ENCODE measurements around the gene MRTFB. TPM values are rescaled to one million over a fixed set of nuclear protein-coding genes. Genes with fewer than 3 reads are reported as not detected.

The MRTFB gene
- total RNA-seq, 1 experiment from 2014 or later, result 30.0 TPM

- Mint-ChIP-seq H3K36me3 (ENCODE audit: insufficient read depth, unreplicated experiment) (no peaks in the 10 kb centered on the region), H3K27me3 (ENCODE audit: insufficient read depth, unreplicated experiment) (no peaks in the 10 kb centered on the region), H3K27ac (ENCODE audit: low read depth, unreplicated experiment) (no peak overlapping the region), H3K4me1 (ENCODE audit: insufficient read depth, unreplicated experiment) (peaks cover 25% of the 10 kb centered on the region), H3K9me3 (ENCODE audit: unreplicated experiment) (no peaks in the 10 kb centered on the region), H3K4me3 (ENCODE audit: unreplicated experiment) (no peak overlapping the region)
- intact Hi-C loops (cut with micrococcal nuclease), result no loop called here
- ChIA-PET POLR2A (interaction anchor here (1.1 to 1.2 kb wide), 2 partner anchors 8 to 12 kb away, joined by 3 to 4 read pairs; no protein-coding TSS in a partner anchor), CTCF (interaction anchor here (0.7 to 0.9 kb wide), 4 partner anchors 22 to 189 kb away, joined by 3 to 4 read pairs (median 4); partner anchors contain the start of gene ERCC4)
- DNase-seq (ENCODE audit: unreplicated experiment), result no peak
- TF ChIP-seq CTCF (IDR thresholded peaks at IDR 0.05; ENCODE audit: unreplicated experiment), result no peak
- no TSS peak for BruUV-seq (replicated peaks)
These were observed 38.1 kb downstream of the MRTFB start for GRCh38 chr16:14109077-14109775.

GRCh38 chr16:14109782-14110727 is 38.9 kb downstream of the MRTFB start:
- H3K27ac Mint-ChIP-seq (ENCODE audit: low read depth, unreplicated experiment), result no peak overlapping the region
- no peaks in the 10 kb centered on the region for H3K9me3 Mint-ChIP-seq (ENCODE audit: unreplicated experiment)
- no peaks in the 10 kb centered on the region for H3K36me3 Mint-ChIP-seq (ENCODE audit: insufficient read depth, unreplicated experiment)
- H3K27me3 Mint-ChIP-seq (ENCODE audit: insufficient read depth, unreplicated experiment), result no peaks in the 10 kb centered on the region
- CTCF ChIA-PET, result interaction anchor here (0.6 to 0.9 kb wide), 6 partner anchors 16 to 190 kb away, joined by 3 to 4 read pairs (median 3); partner anchors contain the start of gene ERCC4
- peaks cover 25% of the 10 kb centered on the region for H3K4me1 Mint-ChIP-seq (ENCODE audit: insufficient read depth, unreplicated experiment)
- BruUV-seq (replicated peaks), result no TSS peak
- H3K4me3 Mint-ChIP-seq (ENCODE audit: unreplicated experiment), result no peak overlapping the region
- DNase-seq (ENCODE audit: unreplicated experiment), result no peak
- POLR2A ChIA-PET, result interaction anchor here (0.8 to 1.2 kb wide), 3 partner anchors 9 to 40 kb away, joined by 3 to 4 read pairs (median 3); no protein-coding TSS in a partner anchor
- no peak for TF ChIP-seq CTCF (IDR thresholded peaks at IDR 0.05; ENCODE audit: unreplicated experiment)
- intact Hi-C loops (cut with micrococcal nuclease), result no loop called here

- no TSS peak for BruUV-seq (replicated peaks)
- H3K27me3 Mint-ChIP-seq (ENCODE audit: insufficient read depth, unreplicated experiment), result no peaks in the 10 kb centered on the region
- no peaks in the 10 kb centered on the region for H3K36me3 Mint-ChIP-seq (ENCODE audit: insufficient read depth, unreplicated experiment)
- no peaks in the 10 kb centered on the region for H3K9me3 Mint-ChIP-seq (ENCODE audit: unreplicated experiment)
- no peak overlapping the region for H3K4me3 Mint-ChIP-seq (ENCODE audit: unreplicated experiment)
- ChIA-PET POLR2A (interaction anchor here (0.8 to 1.2 kb wide), 2 partner anchors 10 to 40 kb away, joined by 3 to 4 read pairs; no protein-coding TSS in a partner anchor), CTCF (interaction anchor here (0.7 kb wide), 1 partner anchor 22 kb away, joined by 3 read pairs; no protein-coding TSS in a partner anchor)
- H3K27ac Mint-ChIP-seq (ENCODE audit: low read depth, unreplicated experiment), result no peak overlapping the region
- no peak for DNase-seq (ENCODE audit: unreplicated experiment)
- peaks cover 25% of the 10 kb centered on the region for H3K4me1 Mint-ChIP-seq (ENCODE audit: insufficient read depth, unreplicated experiment)
- intact Hi-C loops (cut with micrococcal nuclease), result no loop called here
- TF ChIP-seq CTCF (IDR thresholded peaks at IDR 0.05; ENCODE audit: unreplicated experiment), result no peak
These were observed 39.7 kb downstream of the MRTFB start for GRCh38 chr16:14110728-14111251.

All from MCF 10A (cell line).